ENCODE data around the gene OTOA. TPM values are rescaled to one million over a fixed set of nuclear protein-coding genes. Genes with fewer than 3 reads are reported as not detected.

The OTOA gene
- total and polyA plus RNA-seq, 2 of the 8 experiments (the other 6 are each of a cell fraction or from before 2014, with no cell fraction given), result 0.06 to 0.32 TPM

DNA sequence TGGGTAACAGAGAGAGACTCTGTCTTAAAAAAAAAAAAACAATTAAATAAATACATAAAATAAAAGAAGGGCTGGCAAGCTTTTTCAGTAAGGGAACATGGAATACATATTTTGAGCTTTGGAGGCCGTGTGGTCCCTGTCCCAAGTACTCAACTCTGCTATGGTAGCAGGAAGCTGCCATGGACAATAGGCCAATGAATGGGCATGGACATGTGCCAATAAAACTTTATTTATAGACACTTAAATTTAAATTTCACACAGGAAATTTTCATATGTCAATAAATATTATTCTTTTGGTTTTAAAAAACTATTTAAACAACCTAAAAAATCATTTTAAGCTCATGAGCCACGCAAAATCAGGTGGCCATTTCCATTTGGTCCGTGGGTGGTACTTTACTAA, 3.8 kb downstream of the OTOA start:
- POLR2A ChIA-PET (ENCODE audit: partially characterized antibody), result no interaction called here
- no peak overlapping the region for H2BK15ac ChIP-seq (ENCODE audit: low read length)
- FAIRE-seq (no peak), DNase-seq (ENCODE audit: low read depth in 1 of 2, low spot score in 2 of 2) (no peak)
- no peak overlapping the region for H4K5ac ChIP-seq (ENCODE audit: insufficient read length, low read depth, low read length)
- H4K8ac ChIP-seq (ENCODE audit: extremely low read depth, insufficient read depth, low read length), result no peak overlapping the region
- no peak overlapping the region for H2BK12ac ChIP-seq (ENCODE audit: low read depth, low read length)
- no peak overlapping the region for H2AFZ ChIP-seq (ENCODE audit: low read length)
- peaks cover 0 to 9% (median 2%) of the 10 kb centered on the region in 4 experiments; a peak in 4 of 7 replicates for H3K4me1 ChIP-seq (replicated peaks in 1 of 4; ENCODE audit: control insufficient read depth in 3 of 4, insufficient read depth in 4 of 4, low read length in 3 of 4)
- H3K18ac ChIP-seq (ENCODE audit: extremely low read depth, low read length), result no peak overlapping the region
- H3K27me3 ChIP-seq (replicated peaks in 1 of 4; ENCODE audit: control insufficient read depth in 3 of 4, extremely low read depth in 1 of 4, insufficient read depth in 3 of 4, low read length in 3 of 4), result no peaks in the 10 kb centered on the region
- H3K4me3 ChIP-seq (ENCODE audit: extremely low read depth in 1 of 4, insufficient read depth in 2 of 4, low read depth in 3 of 4, low read length in 4 of 4), result no peak overlapping the region
- no peaks in the 10 kb centered on the region for H3K79me1 ChIP-seq (ENCODE audit: low read depth, low read length)
- no peak overlapping the region for H3K27ac ChIP-seq (ENCODE audit: low read depth, low read length)
- no peak overlapping the region for H2AK5ac ChIP-seq (ENCODE audit: low read depth, low read length)
- no peak overlapping the region for H2BK120ac ChIP-seq (replicated peaks; ENCODE audit: low read depth, low read length)
- H4K20me1 ChIP-seq (replicated peaks in 1 of 2; ENCODE audit: control insufficient read depth in 1 of 2, insufficient read depth in 2 of 2, low read length in 2 of 2), result no peaks in the 10 kb centered on the region
- H3K4me2 ChIP-seq (ENCODE audit: insufficient read depth in 1 of 2, low read depth in 2 of 2, low read length in 2 of 2), result no peak overlapping the region
- H2BK5ac ChIP-seq (ENCODE audit: low read depth, low read length), result no peak overlapping the region
- no peak overlapping the region for H3K9ac ChIP-seq (replicated peaks in 1 of 4; ENCODE audit: extremely low read depth in 1 of 4, low read depth in 3 of 4, low read length in 3 of 4)
- CTCF ChIA-PET (ENCODE audit: partially characterized antibody), result interaction anchor here (0.8 to 1.2 kb wide), 2 partner anchors 10 to 17 kb away, joined by 3 to 6 read pairs; no protein-coding TSS in a partner anchor
- no peak overlapping the region for H3K23ac ChIP-seq (ENCODE audit: insufficient read length)
- H3K36me3 ChIP-seq (ENCODE audit: control insufficient read depth in 2 of 4, insufficient read depth in 4 of 4, low read length in 3 of 4), result no peaks in the 10 kb centered on the region
- H3K14ac ChIP-seq (ENCODE audit: insufficient read length), result no peak overlapping the region
- no peaks in the 10 kb centered on the region for H3K79me2 ChIP-seq (ENCODE audit: control insufficient read depth in 1 of 2, insufficient read depth in 2 of 2, low read length in 2 of 2)
- H2BK20ac ChIP-seq (ENCODE audit: low read length), result no peak overlapping the region
- H4K91ac ChIP-seq (replicated peaks; ENCODE audit: insufficient read length, low read length), result no peak overlapping the region
- 91% methylated on average over 3 of the region's 3 CpGs; no CpG with 5 or more reads in 1 of the 2 experiments for WGBS, 2 experiments (ENCODE audit: extremely low coverage in 1 of 2, insufficient coverage in 1 of 2, insufficient read length in 1 of 2, insufficient replicate concordance in 2 of 2, low coverage in 1 of 2, low lambda C conversion rate in 2 of 2, missing lambda C conversion rate in 1 of 2)
- no peaks in the 10 kb centered on the region; the same call in 1 of the 2 replicates for H3K23me2 ChIP-seq (ENCODE audit: low read depth, low read length)
- no peak overlapping the region for H3K4ac ChIP-seq (replicated peaks; ENCODE audit: insufficient read length, low read depth, low read length)
- no peaks in the 10 kb centered on the region for H3K9me3 ChIP-seq (ENCODE audit: insufficient read depth in 2 of 2, low read depth in 1 of 2, low read length in 1 of 2)
- H3K56ac ChIP-seq (replicated peaks; ENCODE audit: insufficient read length, low read depth, low read length), result no peak overlapping the region
- TF ChIP-seq RAD21 (IDR thresholded peaks at IDR 0.05 in 1 of 2, conservative IDR thresholded peaks at IDR 0.05 in 1 of 2; ENCODE audit: low read depth in 2 of 2, low read length in 2 of 2), result no peak
- TF ChIP-seq SAP30 (IDR thresholded peaks at IDR 0.05; ENCODE audit: insufficient read depth, insufficient replicate concordance, low read length), result no peak
- no peak for TF ChIP-seq RNF2 (IDR thresholded peaks at IDR 0.05; ENCODE audit: borderline replicate concordance, low read depth, low read length, missing control alignments, poor library complexity, severe bottlenecking)
- TF ChIP-seq JUND (IDR thresholded peaks at IDR 0.05; ENCODE audit: low read length), result no peak
- TF ChIP-seq HDAC2 (IDR thresholded peaks at IDR 0.05; ENCODE audit: borderline replicate concordance in 1 of 2, low read depth in 2 of 2, low read length in 2 of 2), result no peak
- no peak for TF ChIP-seq PHF8 (conservative IDR thresholded peaks at IDR 0.05; ENCODE audit: low read depth, low read length)
- TF ChIP-seq JUN (IDR thresholded peaks at IDR 0.05; ENCODE audit: low read depth, low read length), result no peak
- TF ChIP-seq KDM4A (IDR thresholded peaks at IDR 0.05; ENCODE audit: low read depth, low read length, severe bottlenecking), result no peak
- no peak for TF ChIP-seq BRCA1 (IDR thresholded peaks at IDR 0.05; ENCODE audit: low read depth, low read length)
- no peak for TF ChIP-seq EP300 (IDR thresholded peaks at IDR 0.05; ENCODE audit: borderline replicate concordance in 1 of 2, low read depth in 2 of 2, low read length in 2 of 2)
- TF ChIP-seq NRF1 (IDR thresholded peaks at IDR 0.05; ENCODE audit: low read depth, low read length), result no peak
- no peak for TF ChIP-seq TEAD4 (IDR thresholded peaks at IDR 0.05; ENCODE audit: low read depth, low read length)
- TF ChIP-seq BACH1 (IDR thresholded peaks at IDR 0.05; ENCODE audit: low read length), result no peak

All from H1 (cell line).